Fibroblast of peridontal ligament (primary cell): ENCODE data around the gene FHDC1.

ENCODE experiments used
- DNase-seq: peaks from one replicate; pipeline ENCODE4 v3.0.0-alpha.2; 2010; ENCODE audit errors: extremely low read depth

Gene FHDC1

GRCh38 chr4:152957437-152958171 lies 21.5 kb downstream of the FHDC1 start:
- no peak for DNase-seq

- DNase-seq: no peak
These were observed 23.0 kb downstream of the FHDC1 start for GRCh38 chr4:152959080-152959479.

GRCh38 chr4:152960082-152960481 lies 24.0 kb downstream of the FHDC1 start:
- no peak for DNase-seq

GRCh38 chr4:152961014-152961772 lies 25.1 kb downstream of the FHDC1 start:
- DNase-seq: peak; percentile 57

GRCh38 chr4:152961773-152962115 lies 25.6 kb downstream of the FHDC1 start:
- DNase-seq: peak; percentile 69

GRCh38 chr4:152962150-152962549 lies 26.0 kb downstream of the FHDC1 start:
- peak; percentile 42 for DNase-seq

- no peak for DNase-seq
These were observed 28.2 kb downstream of the FHDC1 start for GRCh38 chr4:152964335-152964734.

- no peak for DNase-seq
These were observed 29.5 kb downstream of the FHDC1 start for GRCh38 chr4:152965611-152966010.

- DNase-seq: no peak
These were observed 31.8 kb downstream of the FHDC1 start for GRCh38 chr4:152967907-152968306.

- no peak for DNase-seq
These were observed 32.8 kb downstream of the FHDC1 start for GRCh38 chr4:152968806-152969394.

- peak; percentile 43 for DNase-seq
These were observed 34.1 kb downstream of the FHDC1 start for GRCh38 chr4:152970102-152970820.

GRCh38 chr4:152971053-152971452 lies 34.9 kb downstream of the FHDC1 start:
- DNase-seq: no peak

- DNase-seq: peak; percentile 99
These were observed 36.9 kb downstream of the FHDC1 start for GRCh38 chr4:152972821-152973628.

- DNase-seq: no peak
These were observed 37.7 kb downstream of the FHDC1 start for GRCh38 chr4:152973629-152974467.

- DNase-seq: no peak
These were observed 38.6 kb downstream of the FHDC1 start for GRCh38 chr4:152974468-152975379.

- no peak for DNase-seq
These were observed 39.5 kb downstream of the FHDC1 start for GRCh38 chr4:152975380-152976211.

- DNase-seq: no peak
These were observed 40.2 kb downstream of the FHDC1 start for GRCh38 chr4:152976212-152976761.

- DNase-seq: no peak
These were observed 43.7 kb downstream of the FHDC1 start for GRCh38 chr4:152979731-152980330.
